Right cardiac atrium (tissue), 5 donors: ENCODE results near the gene ARHGAP20. TPM values are rescaled to one million over a fixed set of nuclear protein-coding genes. Genes with fewer than 3 reads are reported as not detected.

Source experiments
- ATAC-seq, 2 donors: fragments of 200-7000 bp; cut with Tn5 transposase; one replicate each; pipeline versions ENCODE4 v1.8.0 to v1.9.1; 2020; ENCODE audit warnings: moderate library complexity in 2 of 2, mild to moderate bottlenecking in 1 of 2
- DNase-seq, 3 donors: peaks; one replicate each; pipeline ENCODE4 v3.0.0-alpha.2; 2020
- H3K27ac ChIP-seq: one replicate; pipeline ENCODE4 v1.5.1; 2013; ENCODE audit warnings: mild to moderate bottlenecking, low read length, control low read depth, moderate library complexity
- H3K27me3 ChIP-seq: one replicate; pipeline ENCODE4 v1.6.1; 2013; ENCODE audit not compliant: control insufficient read depth, insufficient read depth
- H3K4me1 ChIP-seq: one replicate; pipeline ENCODE4 v1.6.1; 2013; ENCODE audit warnings: low read length; ENCODE audit not compliant: control insufficient read depth, insufficient read depth
- H3K4me3 ChIP-seq: one replicate; pipeline ENCODE4 v1.5.1; 2013; ENCODE audit warnings: low read length, control low read depth
- H3K9me3 ChIP-seq: one replicate; pipeline ENCODE4 v1.6.1; 2013; ENCODE audit warnings: low read length; ENCODE audit not compliant: control insufficient read depth
- WGBS: extraction: QIAGEN DNeasy Blood & Tissue Kit; methylation state at CpG from one replicate; pipeline ENCODE4 v1.1.7; 2013; 5-methylcytosine and 5-hydroxymethylcytosine counted together
- intact Hi-C, 4 donors: fragments of 100-400 bp; cut with DNase I; formaldehyde crosslinking; loops; one replicate each; pipeline versions ENCODE4 v1.11.0 to v1.14.0; 2022 to 2023
- polyA plus RNA-seq: library from polyadenylated mRNA; stranded (reverse); fragments of 200-250 nt; gene quantifications from one replicate; pipeline ENCODE4 v1.2.3, GENCODE V29; 2013
- total RNA-seq, 4 donors: library from RNA; stranded (reverse); fragmentation: NEBNext Ultra II Directional; extraction: Animal tissue kit (Norgen Biotek cat#: 25700); gene quantifications; one replicate each; pipeline ENCODE4 v1.2.1, GENCODE V29; 2021
- donor health status: healthy with polysubstance abuse.
- donor health status: DM: no; HTN: yes; CAD: no.
- donor health status: DM: no; HTN: no; CAD: no.
- donor health status: DM: no; HTN: yes; CAD: no; lungs with severe emphysema.
- donor health status: DM: yes; HTN: yes; CAD: no.

The ARHGAP20 gene
- total and polyA plus RNA-seq, 5 donors = 0.29 to 0.78 (median 0.41) TPM

- Histone ChIP-seq H3K9me3 (no peaks in the 10 kb centered on the region), H3K27ac (no peak overlapping the region), H3K4me1 (no peaks in the 10 kb centered on the region), H3K4me3 (no peak overlapping the region), H3K27me3 (no peaks in the 10 kb centered on the region)
- WGBS = 67% methylated on average over 3 of the region's 3 CpGs
- intact Hi-C loops = no loop called here
- ATAC-seq (no peak), DNase-seq (no peak)
Observed at GRCh38 chr11:110613197-110613918, 98.9 kb downstream of the ARHGAP20 start.

DNA sequence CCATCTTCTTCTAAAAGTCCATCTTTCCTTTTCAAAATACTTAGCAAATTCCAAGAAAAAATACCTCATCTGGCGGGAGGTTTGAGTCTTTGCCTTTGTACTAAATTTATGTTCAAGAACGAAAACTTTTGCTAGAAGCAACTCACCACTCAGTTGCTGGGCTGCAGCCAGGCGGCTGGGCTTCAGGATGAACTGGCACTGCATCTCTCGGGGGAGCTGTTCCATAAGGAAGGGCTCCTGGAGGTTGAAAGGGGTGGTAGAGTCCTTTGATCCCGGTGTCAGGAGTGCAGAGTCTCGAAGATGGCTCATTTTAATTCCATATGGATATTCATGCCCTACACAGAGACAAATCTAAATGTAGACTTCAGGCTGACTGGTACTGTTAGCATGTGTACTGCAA lies 105.8 kb downstream of the ARHGAP20 start:
- DNase-seq (no peak), ATAC-seq (no peak)
- intact Hi-C loops = no loop called here
- 69% methylated on average over 6 of the region's 6 CpGs for WGBS
- Histone ChIP-seq H3K4me1 (no peaks in the 10 kb centered on the region), H3K9me3 (no peaks in the 10 kb centered on the region), H3K4me3 (no peak overlapping the region), H3K27me3 (no peaks in the 10 kb centered on the region), H3K27ac (no peak overlapping the region)

DNA sequence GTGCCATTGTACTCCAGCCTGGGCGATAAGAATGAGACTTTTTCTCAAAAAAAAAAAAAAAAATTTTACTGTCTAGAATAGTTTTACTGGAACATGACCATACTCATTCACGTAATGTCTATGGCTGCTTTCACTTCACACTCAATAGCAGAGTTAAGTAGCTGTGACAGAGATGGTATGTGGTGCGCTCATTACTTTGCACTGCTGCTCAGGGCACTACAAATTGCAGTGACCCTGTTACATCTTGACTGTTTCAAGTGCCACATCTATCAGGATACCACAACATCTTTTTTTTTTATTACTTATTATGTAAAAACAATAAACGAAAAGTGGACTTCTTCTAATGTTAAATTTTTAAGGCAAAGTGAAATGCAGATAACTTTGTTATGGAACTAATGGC lies 110.3 kb downstream of the ARHGAP20 start:
- ATAC-seq (no peak), DNase-seq (no peak)
- Histone ChIP-seq H3K4me1 (no peaks in the 10 kb centered on the region), H3K27me3 (no peaks in the 10 kb centered on the region), H3K9me3 (no peaks in the 10 kb centered on the region), H3K27ac (no peak overlapping the region), H3K4me3 (no peak overlapping the region)
- 83% methylated on average over 4 of the region's 4 CpGs for WGBS
- intact Hi-C loops = no loop called here

DNA sequence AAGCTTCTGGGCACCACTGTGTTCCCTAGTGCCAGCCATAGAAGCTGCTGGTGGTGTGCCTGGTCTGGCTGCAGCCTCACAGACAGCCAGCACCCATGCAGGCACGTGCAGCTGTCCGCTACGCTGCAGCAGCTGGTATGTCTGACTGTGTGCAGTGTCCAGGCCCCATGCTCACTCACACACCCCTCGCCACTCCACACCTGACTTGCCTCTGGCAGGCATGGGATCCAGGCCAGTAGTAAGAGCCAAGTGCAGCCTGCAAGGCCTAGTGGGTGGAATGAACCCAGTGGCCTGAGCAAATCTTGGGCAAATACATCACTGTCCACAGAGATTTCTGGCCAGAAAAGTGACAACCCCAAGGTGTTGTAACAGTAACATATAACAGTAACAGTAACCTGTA lies 111.9 kb downstream of the ARHGAP20 start:
- intact Hi-C loops = no loop called here
- Histone ChIP-seq H3K4me1 (no peaks in the 10 kb centered on the region), H3K4me3 (no peak overlapping the region), H3K27me3 (no peaks in the 10 kb centered on the region), H3K9me3 (no peaks in the 10 kb centered on the region), H3K27ac (no peak overlapping the region)
- ATAC-seq (no peak), DNase-seq (no peak)
- WGBS = 97% methylated on average over 4 of the region's 4 CpGs

DNA sequence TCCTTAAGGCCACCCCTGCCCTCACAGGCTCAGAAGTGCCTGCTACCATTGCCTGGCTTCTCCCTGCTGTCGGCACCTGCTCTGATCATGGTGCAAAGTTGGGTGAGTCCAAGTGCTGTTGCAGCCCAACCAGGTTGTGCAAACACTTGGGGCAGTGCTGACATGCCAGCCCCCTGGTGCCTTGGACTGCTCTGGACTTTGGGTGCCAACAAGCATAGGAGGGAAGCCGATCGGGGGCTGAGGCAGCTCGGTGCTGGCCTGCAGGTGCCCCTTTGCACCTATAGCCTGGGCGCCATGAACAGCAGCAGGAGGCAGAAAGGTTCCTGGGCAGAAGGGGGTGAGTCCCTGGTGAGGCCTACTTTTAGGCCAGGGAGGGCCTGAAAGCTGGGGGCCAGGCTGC lies 113.0 kb downstream of the ARHGAP20 start:
- no peak overlapping the region for H3K4me3 ChIP-seq
- no peak overlapping the region for H3K27ac ChIP-seq
- H3K27me3 ChIP-seq = no peaks in the 10 kb centered on the region
- DNase-seq (peak in 1 of 3 donors; percentile 28), ATAC-seq (no peak)
- H3K9me3 ChIP-seq = no peaks in the 10 kb centered on the region
- 98% methylated on average over 5 of the region's 5 CpGs for WGBS
- intact Hi-C loops = no loop called here
- H3K4me1 ChIP-seq = no peaks in the 10 kb centered on the region

- intact Hi-C loops = no loop called here
- Histone ChIP-seq H3K4me1 (no peaks in the 10 kb centered on the region), H3K27me3 (no peaks in the 10 kb centered on the region), H3K27ac (no peak overlapping the region), H3K4me3 (no peak overlapping the region), H3K9me3 (no peaks in the 10 kb centered on the region)
- DNase-seq (peak in 2 of 3 donors; percentile 35 to 37), ATAC-seq (peak in 1 of 2 donors; percentile 26)
- WGBS = 94% methylated on average over 1 of the region's 1 CpG
Observed at GRCh38 chr11:110598725-110599124, 113.5 kb downstream of the ARHGAP20 start.

DNA sequence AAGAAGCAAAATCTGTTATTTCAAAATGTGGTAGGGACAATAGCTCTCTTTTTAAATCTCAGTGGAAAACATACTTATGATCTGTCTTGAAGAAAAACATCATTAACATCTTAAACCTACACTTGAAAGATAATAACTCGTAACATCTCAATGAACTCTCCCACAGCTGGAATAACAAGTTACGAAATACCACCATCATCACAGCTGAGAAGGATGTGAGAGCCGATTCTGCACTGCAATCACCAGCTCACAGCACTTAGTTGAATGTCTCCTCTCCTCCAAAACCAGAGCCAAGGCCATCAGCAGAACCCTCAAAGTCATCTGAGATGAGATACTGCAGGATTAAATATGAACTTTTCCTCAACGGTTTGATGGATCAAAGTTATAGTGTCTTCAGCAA lies 124.3 kb downstream of the ARHGAP20 start:
- no peaks in the 10 kb centered on the region for H3K9me3 ChIP-seq
- DNase-seq (no peak), ATAC-seq (no peak)
- 33% methylated on average over 4 of the region's 4 CpGs for WGBS
- no peaks in the 10 kb centered on the region for H3K4me1 ChIP-seq
- intact Hi-C loops = no loop called here
- no peak overlapping the region for H3K4me3 ChIP-seq
- no peaks in the 10 kb centered on the region for H3K27me3 ChIP-seq
- no peak overlapping the region for H3K27ac ChIP-seq

DNA sequence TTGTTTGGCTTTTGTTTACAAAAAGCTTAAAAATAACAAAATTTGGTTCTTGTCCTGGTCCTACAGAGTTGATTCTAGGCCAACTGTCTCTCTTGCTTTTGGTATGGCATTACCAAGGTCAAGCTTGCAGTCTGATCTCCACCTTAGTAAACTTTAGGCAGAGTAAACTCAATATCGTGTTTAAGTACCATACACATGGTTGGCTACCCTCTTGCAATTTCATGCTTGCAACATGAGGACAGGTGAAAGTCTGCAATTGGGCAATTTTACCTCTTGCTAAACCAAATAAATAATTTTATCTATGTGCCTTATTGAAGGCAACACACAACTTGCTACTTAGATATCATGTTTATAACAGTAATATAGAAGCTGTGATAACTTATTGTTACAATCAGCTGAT lies 125.1 kb downstream of the ARHGAP20 start:
- intact Hi-C loops = no loop called here
- Histone ChIP-seq H3K4me3 (no peak overlapping the region), H3K4me1 (no peaks in the 10 kb centered on the region), H3K27me3 (no peaks in the 10 kb centered on the region), H3K9me3 (no peaks in the 10 kb centered on the region), H3K27ac (no peak overlapping the region)
- DNase-seq (no peak), ATAC-seq (no peak)
- 97% methylated on average over 1 of the region's 1 CpG for WGBS

DNA sequence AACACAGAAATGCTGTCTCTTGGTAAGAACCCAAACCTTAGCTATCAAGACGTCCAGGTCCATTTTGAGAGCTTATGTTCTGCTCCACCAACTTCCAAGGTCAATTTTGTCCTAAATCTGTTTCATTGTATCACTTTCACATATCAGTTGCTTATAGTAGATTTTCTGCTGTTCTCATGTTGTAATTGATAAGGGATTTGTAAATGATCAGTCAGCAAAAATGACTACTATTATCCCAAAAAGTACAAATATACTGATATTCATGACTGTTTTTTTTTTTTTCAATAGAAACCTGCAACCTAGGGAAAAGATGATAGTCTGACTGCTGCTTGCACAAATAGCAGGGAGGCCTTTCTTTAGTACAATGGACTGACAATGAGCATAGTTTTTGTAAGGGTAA lies 128.1 kb downstream of the ARHGAP20 start:
- Histone ChIP-seq H3K4me1 (no peaks in the 10 kb centered on the region), H3K9me3 (no peaks in the 10 kb centered on the region), H3K27me3 (no peaks in the 10 kb centered on the region), H3K4me3 (no peak overlapping the region), H3K27ac (no peak overlapping the region)
- DNase-seq (no peak), ATAC-seq (no peak)
- 78% methylated on average over 1 of the region's 1 CpG for WGBS
- intact Hi-C loops = no loop called here

DNA sequence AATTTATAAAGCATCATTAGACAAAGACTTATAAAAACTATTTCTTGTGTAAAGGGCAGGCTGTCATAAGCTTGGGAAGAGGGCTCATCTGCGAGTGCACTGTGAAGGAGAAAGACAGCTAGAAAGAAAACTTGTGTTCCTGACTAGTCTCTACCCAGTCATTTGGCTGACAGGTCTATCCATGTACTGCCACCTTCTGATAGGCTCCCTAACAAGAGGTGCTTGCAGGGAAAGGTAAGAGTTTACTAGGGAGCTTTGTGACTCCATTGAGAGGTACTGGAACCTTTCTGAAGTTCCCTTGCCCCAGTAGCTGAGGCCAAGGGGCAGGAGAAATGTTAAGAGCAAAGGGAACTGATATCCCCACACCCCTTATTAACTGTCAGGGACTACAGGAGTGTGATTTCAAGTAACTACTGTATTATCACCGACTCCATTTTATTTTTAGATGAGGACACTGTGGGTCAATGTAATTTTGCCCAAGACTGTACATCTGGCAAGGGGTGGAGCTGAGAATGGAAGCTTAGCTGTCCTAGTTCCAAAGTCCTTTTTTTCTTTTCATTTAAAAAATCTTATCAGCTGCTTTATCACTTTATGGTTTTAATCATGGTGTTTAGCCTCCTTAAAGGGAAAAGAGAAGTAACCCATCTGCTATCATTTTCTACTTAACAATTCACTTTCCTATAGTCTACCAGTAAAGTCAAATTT lies 129.4 kb downstream of the ARHGAP20 start:
- DNase-seq = no peak
- intact Hi-C loops = no loop called here
- Histone ChIP-seq H3K9me3 (no peaks in the 10 kb centered on the region), H3K27me3 (no peaks in the 10 kb centered on the region), H3K27ac (no peak overlapping the region), H3K4me3 (no peak overlapping the region), H3K4me1 (no peaks in the 10 kb centered on the region)
- ATAC-seq = no peak
- 60% methylated on average over 2 of the region's 2 CpGs for WGBS

DNA sequence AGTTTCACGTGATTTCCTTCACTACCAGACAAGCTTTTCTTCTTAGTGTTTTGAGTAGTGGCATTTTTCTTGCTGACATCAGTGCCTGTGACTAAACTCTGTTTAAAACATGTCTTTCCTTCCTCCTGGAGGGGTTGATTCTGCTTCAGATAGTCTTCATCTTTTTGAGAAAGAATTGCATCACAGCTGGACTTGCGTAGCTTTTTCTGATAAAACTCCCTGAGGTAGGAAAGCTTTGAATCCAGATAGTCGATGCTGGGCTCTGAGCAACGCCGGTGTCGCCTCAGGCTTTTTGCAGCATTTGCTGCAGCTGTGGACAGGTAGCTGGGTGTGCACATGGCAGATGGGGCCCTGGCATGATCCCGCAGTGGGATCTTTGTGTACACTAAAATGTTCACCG lies 131.7 kb downstream of the ARHGAP20 start:
- Histone ChIP-seq H3K4me3 (no peak overlapping the region), H3K9me3 (no peaks in the 10 kb centered on the region), H3K27ac (no peak overlapping the region), H3K27me3 (no peaks in the 10 kb centered on the region), H3K4me1 (no peaks in the 10 kb centered on the region)
- WGBS = 94% methylated on average over 8 of the region's 8 CpGs
- ATAC-seq (no peak), DNase-seq (no peak)
- intact Hi-C loops = no loop called here
